ENCODE measurements around the gene CYBA.

The CYBA gene

DNA sequence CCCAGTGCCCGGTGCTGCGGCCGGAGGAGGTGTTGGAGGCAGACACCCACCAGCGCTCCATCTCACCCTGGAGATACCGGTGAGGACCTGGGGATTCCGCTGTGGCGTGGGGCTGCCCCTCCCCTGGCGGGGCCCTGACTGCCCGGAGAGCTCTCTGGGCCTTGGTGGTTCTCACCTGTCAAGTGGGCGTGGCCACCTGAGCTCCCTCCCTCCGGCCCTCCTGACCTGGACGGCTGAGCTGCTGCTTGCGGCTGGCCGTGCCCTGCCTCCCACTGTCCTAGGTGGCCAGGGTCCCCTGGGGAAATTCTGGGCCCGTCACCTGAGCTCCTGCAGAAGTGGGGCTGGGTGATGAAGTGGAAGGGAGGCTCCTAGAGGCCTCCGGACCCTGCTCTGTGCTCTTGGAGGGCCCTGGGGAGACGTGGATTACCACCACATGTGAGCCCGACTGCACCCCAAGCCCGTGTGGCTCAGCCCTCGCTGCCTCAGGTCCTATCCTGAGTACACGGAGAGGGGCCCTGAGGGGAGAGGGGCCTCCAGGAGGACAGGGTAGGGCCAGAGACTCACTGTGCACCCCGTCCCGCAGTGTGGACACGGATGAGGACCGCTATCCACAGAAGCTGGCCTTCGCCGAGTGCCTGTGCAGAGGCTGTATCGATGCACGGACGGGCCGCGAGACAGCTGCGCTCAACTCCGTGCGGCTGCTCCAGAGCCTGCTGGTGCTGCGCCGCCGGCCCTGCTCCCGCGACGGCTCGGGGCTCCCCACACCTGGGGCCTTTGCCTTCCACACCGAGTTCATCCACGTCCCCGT, 11.4 kb downstream of the CYBA start:
- TF ChIP-seq, protein P1, sequence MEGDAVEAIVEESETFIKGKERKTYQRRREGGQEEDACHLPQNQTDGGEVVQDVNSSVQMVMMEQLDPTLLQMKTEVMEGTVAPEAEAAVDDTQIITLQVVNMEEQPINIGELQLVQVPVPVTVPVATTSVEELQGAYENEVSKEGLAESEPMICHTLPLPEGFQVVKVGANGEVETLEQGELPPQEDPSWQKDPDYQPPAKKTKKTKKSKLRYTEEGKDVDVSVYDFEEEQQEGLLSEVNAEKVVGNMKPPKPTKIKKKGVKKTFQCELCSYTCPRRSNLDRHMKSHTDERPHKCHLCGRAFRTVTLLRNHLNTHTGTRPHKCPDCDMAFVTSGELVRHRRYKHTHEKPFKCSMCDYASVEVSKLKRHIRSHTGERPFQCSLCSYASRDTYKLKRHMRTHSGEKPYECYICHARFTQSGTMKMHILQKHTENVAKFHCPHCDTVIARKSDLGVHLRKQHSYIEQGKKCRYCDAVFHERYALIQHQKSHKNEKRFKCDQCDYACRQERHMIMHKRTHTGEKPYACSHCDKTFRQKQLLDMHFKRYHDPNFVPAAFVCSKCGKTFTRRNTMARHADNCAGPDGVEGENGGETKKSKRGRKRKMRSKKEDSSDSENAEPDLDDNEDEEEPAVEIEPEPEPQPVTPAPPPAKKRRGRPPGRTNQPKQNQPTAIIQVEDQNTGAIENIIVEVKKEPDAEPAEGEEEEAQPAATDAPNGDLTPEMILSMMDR (IDR thresholded peaks at IDR 0.05; ENCODE audit: insufficient read depth, low read length, poor library complexity, severe bottlenecking) = no peak
- Histone ChIP-seq H3K27me3 (replicated peaks; ENCODE audit: control insufficient read depth, insufficient read depth, low read length) (peaks cover 9% of the 10 kb centered on the region), H3K36me3 (ENCODE audit: control insufficient read depth, insufficient read depth, low read length) (peaks cover 10% of the 10 kb centered on the region), H3K4me3 (replicated peaks; ENCODE audit: low read depth, low read length) (no peak overlapping the region)
- peak; percentile 46 for DNase-seq (ENCODE audit: extremely low read depth, insufficient read length)

DNA sequence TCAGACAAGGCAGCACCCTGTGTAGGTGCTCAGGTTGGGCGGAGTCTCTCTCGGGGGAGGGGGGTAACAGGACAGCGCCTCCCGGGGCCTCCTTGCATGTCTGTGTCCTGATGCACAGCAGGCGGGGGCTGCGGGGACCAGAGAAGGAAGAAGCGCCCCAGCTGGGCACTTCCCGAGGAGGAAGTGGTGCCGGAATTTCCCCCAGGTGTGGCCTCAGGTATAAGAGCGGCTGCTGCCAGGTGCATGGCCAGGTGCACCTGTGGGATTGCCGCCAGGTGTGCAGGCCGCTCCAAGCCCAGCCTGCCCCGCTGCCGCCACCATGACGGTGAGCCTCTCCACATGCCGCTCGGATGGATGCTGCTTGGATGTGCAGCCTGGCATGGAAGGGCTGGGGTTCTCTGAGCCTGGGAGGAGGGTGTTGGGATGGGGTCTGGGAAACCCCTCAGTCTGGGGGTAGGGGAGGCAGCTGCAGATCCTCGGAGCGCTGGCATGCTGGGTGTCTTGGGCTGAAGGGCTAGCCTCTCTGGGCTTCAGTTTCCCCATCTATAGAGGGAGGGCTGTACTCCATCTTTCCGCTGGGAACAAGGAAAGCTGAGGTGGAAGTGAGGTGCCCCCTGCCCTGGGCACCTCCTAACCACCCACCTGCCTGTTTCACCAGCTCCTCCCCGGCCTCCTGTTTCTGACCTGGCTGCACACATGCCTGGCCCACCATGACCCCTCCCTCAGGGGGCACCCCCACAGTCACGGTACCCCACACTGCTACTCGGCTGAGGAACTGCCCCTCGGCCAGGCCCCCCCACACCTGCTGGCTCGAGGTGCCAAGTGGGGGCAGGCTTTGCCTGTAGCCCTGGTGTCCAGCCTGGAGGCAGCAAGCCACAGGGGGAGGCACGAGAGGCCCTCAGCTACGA, 12.3 kb downstream of the CYBA start, which contains the start of gene IL17C:
IL17C (plus strand) TSS at position 250 of the 908 bp plus-strand sequence; CDS start at position 320, 70 bp downstream.
- TF ChIP-seq, protein P1 (IDR thresholded peaks at IDR 0.05; ENCODE audit: insufficient read depth, low read length, poor library complexity, severe bottlenecking) = no peak
- Histone ChIP-seq H3K4me3 (replicated peaks; ENCODE audit: low read depth, low read length) (no peak within 1 kb of the TSS), H3K27me3 (replicated peaks; ENCODE audit: control insufficient read depth, insufficient read depth, low read length) (peaks cover 9% of the 10 kb centered on the region), H3K36me3 (ENCODE audit: control insufficient read depth, insufficient read depth, low read length) (peaks cover 8% of the 10 kb centered on the region)
- DNase-seq (ENCODE audit: extremely low read depth, insufficient read length) = no peak

DNA sequence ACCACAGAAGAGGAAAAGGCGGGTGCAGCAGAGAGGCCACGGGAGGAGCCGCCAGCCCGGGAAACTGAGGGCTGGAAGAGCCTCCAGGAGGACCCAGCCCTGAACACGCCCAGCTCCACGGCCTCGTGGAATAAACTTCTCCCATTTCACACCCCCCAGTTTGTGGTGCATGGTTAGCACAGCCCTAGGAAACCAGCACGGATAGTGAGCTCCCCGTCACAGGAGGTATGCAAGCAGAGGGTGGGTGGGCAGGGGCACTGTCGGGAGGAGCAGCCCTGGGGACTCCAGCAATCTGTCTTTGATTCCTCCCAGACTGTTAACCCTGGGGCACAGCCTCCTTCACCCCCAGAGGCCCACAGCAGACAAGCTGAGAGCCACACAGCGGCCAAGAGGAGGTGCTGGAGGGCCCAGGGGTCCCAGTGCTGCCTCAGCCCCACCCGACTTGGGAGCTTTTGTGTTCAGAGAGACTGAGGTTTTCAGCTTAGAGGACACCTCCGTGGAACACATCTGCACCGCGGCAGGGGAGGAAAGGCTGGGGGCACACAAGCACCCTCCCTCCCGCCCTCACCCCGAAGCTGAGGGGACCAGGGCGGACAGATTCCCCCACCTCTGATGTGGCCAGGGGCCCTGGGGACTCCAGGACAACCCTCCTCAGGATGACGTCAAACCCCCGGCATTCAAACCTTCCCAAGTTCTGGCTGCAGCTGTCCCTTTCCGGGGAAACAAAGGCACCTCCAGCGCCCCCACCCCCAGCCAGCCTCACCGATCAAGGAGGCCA, 14.2 kb downstream of the CYBA start:
- no peak overlapping the region for H3K4me3 ChIP-seq (replicated peaks; ENCODE audit: low read depth, low read length)
- H3K36me3 ChIP-seq (ENCODE audit: control insufficient read depth, insufficient read depth, low read length) = peaks cover 1% of the 10 kb centered on the region
- TF ChIP-seq, protein P1 (IDR thresholded peaks at IDR 0.05; ENCODE audit: insufficient read depth, low read length, poor library complexity, severe bottlenecking) = no peak
- no peak for DNase-seq (ENCODE audit: extremely low read depth, insufficient read length)
- peaks cover 9% of the 10 kb centered on the region for H3K27me3 ChIP-seq (replicated peaks; ENCODE audit: control insufficient read depth, insufficient read depth, low read length)

DNA sequence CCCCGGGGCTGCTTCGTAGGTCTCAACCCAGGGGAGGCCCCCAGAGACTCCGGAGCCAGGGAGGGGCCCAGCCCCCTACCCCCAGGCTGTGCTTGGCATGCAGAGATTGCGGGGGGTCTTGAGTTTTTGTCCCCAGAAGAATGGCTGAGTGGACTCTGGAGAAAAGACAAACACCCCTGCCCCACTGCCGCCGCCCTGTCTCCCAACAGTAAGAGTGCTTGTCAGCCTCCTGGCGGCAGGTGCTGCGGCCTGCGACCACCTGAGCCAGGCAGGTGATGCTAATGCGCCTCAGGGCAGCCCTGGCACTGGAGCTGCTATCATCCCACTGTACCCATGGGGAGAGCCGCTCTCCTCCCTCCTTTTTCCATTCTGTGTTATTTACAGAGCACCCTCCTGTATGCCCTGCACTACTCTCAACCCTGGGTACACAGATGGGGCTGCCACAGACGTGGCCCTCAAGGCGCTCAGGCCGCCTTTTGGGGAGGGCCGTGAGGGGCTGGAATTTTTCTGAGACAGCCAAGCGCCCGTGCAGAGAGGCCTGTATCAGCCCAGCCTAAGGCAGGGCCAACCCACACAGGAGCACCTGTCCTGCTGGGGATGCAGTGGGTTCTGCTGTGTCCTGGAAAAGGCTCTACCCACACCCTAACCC, 15.1 kb downstream of the CYBA start:
- peaks cover 5% of the 10 kb centered on the region for H3K36me3 ChIP-seq (ENCODE audit: control insufficient read depth, insufficient read depth, low read length)
- no peak for DNase-seq (ENCODE audit: extremely low read depth, insufficient read length)
- H3K4me3 ChIP-seq (replicated peaks; ENCODE audit: low read depth, low read length) = no peak overlapping the region
- TF ChIP-seq, protein P1 (IDR thresholded peaks at IDR 0.05; ENCODE audit: insufficient read depth, low read length, poor library complexity, severe bottlenecking) = no peak
- peaks cover 9% of the 10 kb centered on the region for H3K27me3 ChIP-seq (replicated peaks; ENCODE audit: control insufficient read depth, insufficient read depth, low read length)
